GM19467 (cell line): ENCODE results near the gene ITGB2.
"Not testable (repeated sequence)": the region's sequence is repeated elsewhere in the genome, so short reads cannot be mapped to it uniquely, and the experiment has no call there.

Experiments
- ATAC-seq: cut with Tn5 transposase; IDR thresholded peaks from one replicate; pipeline ENCODE4 v1.9.1; 2021; ENCODE audit warnings: mild to moderate bottlenecking, moderate library complexity; ENCODE audit not compliant: unreplicated experiment

Gene ITGB2

DNA sequence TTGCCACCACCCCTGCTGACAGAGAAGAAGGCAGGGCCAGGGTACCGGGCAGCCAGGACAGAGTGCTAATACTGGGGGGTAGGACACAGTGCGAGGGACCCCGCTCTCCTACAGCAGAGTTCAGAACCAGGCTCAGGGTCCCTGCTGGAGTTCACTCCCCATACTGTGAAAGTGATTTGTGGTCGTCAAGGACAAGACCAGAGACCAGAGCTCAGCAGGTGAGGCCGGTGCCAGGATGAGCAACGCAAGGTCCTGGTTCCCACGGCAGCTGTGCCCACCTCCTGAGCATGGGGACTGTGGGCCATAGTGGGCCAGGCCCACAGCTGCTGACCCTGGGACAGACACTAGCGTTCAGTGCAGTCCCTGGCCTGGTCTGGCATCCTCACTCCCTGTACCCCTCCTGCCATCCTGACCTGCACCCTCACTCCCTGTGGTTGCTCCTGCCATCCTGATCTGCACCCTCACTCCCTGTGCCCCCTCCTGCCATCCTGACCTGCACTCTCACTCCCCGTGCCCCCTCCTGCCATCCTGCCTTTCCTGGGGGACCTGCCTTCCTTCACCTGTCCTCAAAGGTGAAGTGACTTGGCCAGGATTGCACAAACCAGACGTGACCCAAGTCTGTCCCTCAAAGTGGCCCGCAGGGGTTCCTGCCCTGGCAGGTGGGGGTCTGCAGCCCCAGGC is 33.4 kb downstream of the ITGB2 start:
- no peak for ATAC-seq

DNA sequence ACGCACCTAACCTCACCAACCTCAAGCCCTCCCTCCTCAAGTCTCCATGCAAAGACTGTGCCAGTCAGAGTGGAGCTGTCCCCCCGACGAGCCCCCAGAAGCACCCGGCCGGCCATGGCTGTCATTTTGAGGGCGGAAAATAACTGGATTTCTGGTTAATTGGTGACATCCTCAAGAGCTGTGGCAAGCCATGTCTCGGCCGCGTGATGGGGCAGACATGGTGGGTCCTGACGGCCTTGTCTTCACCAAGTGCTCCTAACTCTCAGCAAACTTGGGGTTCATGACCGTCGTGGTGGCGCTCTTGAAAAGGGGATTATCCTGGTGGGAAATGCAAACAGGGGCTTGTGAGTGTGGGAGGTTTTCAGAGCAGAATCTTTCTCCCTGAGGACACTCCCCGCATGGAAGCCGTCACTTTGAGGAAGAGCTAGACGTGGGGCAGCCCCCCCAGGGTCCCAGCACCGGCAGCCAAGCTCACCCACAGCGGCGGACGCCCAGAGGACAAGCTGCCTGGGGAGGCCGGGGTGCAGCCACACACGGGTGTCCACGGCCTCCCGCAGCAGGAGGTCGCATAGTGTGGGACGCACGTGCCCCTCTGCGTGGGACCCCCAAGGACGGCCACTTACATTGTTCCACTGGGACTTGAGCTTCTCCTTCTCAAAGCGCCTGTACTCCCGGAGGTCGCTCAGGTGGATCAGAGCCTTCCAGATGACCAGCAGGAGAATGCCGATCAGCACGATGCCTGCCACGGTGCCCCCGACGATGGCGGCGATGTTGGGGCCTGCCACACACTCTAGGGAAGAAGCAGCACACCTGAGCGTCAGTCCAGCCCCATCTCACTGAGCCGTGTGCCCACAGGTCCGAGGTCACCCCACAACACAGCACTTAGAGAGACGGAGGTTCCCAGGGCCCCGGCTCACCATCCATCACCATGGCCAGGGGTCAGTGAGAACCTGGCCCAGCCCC is 34.3 kb downstream of the ITGB2 start:
- ATAC-seq: no peak

DNA sequence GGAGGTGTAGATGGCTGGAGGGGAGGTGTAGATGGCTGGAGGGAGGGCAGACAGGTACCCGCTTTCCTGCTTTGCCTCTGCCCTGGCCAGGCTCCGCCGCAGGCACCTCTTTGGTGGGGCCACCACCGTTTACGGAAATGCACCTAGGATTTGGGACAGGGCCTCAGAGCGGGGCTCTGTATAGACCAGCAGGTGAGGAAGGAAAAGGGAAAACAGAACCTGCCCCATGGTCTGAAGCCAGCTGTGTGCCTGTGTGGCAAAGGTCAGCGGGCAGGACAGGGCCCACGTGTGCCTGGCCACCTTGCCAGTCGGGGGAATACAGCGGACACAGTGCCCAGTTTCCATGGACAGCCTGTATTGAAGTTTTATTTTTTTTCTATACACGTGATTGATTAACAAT is 35.1 kb downstream of the ITGB2 start:
- ATAC-seq: no peak

GRCh38 chr21:44884097-44884496 is 36.6 kb downstream of the ITGB2 start:
- no peak for ATAC-seq

DNA sequence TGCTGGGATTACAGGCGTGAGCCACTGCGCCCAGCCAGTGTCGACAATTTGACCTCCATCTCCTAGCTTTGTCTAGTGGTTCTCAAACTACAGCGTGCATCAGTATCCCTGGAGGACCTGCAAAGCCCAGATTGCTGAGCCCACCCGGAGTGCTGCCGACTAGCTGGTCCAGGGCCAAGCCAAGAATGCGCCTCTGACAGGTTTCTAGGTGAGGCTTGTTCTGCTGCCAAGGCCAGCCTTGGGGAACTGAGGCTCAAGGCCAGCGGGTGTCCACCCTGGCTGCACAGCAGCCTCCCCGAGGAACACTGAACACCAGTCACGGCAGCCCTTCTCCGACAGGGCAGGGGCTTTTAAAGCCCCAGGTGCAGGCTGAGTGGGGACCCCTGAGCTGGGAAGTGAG is 37.4 kb downstream of the ITGB2 start:
- ATAC-seq: no peak

- no peak for ATAC-seq
Measured at GRCh38 chr21:44881198-44881872, 39.4 kb downstream of the ITGB2 start.

- no peak for ATAC-seq
Measured at GRCh38 chr21:44880405-44881197, 40.1 kb downstream of the ITGB2 start.

GRCh38 chr21:44879238-44879637 is 41.5 kb downstream of the ITGB2 start:
- not testable (repeated sequence) for ATAC-seq

DNA sequence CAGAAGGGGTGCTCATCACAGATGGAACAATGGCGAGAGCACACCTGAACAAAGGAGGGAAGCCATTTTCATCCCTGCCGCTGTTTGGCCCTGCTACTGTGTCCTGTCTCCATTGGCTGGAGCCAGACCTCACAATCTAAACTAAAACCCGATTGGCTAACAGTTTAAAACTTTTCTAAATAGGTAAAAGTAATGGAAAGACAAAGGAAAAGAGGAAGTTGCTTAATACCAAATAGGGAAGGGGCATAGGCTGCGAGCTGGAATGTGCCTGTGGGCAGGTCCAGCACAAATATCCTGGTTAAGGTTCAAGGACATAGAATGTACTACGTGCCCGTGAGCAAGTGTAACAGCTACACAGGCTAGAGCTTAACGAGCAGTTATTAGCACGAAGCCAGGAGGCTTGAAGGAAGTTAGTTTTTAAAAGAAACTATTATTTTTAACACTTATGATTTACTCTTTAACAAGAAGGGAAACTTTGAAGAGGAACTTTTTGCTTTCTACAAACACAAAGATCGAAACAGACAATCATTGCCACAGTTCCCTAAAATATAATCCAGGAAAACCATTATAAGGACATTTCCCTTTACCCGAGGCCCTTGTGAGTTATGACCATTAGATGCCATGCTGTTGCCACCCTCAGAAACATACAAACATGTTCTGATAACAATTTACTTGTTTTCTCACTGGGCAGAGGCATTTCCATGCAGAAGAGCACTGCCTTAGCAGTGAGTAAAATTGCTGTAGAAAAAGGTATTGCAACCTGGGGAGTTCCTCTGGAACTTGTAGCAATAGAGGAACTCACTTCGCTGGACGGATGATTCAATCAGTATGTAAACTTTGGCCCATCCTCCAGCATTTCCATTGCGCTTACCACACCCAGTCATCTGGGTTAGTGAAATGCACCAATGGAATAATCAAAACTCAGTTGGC is 42.4 kb downstream of the ITGB2 start:
- ATAC-seq: no peak

GRCh38 chr21:44876849-44877575 is 43.7 kb downstream of the ITGB2 start:
- no peak for ATAC-seq

DNA sequence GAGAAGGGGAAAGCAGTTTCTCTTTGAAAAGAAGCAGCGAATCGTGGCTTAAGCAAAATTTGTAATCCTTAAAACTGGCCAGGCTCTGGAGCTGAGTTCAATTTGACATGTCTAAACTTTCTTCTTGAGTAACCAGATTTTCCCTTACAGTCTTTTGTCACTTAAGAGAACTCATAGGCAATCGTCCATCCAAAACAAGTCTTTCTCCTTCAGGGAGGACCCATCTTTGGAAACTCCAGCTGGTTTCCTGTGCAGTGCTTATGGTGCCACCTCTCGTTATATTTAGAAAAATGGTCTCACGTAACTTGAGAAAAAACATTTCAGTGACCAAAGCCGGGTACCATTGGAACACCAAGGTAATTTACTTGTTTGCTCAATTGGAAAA is 45.4 kb downstream of the ITGB2 start:
- ATAC-seq: no peak

DNA sequence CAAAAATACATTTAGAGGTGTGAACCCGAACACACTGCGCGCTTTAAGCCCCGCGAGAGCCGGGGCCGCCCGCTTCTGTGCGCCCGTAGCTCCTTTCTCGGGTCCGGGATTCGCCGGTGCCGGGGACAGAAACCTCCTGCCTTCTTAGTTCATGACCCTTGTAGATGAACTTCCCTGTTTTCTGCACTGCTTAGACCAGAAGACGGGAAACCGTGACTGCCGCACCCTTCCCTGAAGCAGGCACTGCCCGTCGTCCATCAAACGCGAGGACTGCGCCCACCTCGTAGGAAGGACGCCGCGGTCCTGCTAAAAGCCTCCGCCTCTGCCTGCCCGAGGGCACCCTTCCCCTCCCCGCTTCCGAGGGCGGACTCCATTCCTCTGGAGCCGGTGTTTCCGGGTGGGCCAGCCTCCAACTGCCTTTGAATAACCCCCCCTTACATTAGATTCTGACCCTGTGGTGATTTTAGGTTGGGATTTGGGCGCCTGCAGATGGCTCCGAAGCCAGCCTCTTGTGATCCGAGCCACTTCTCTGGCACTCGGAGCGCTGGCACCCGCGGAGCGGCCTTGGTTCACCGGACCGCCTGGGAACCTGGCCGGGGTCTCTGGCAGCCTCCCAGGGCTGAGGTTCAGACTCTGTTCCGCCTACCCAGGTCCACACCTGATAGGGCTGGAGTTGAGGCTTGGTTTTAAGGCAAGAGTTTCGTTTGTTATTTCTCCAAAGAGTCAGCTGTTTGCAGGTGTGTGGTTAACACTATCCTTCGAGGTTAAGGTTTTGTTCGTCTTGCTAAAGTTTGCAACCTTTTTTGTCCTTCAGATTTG is 46.0 kb downstream of the ITGB2 start:
- ATAC-seq: no peak

DNA sequence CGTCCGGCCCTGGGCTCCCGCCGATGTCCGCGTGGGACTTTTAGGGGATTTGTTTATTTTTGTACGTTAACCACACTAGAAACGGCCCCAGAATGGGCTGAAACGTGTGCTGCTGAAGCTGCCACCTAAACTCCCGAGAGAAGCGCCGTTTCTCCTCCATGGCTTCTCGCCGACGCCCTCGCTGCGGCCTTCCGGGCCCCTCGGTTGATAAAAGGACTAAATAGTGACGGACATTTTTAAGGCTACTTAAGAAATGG is 46.5 kb downstream of the ITGB2 start:
- ATAC-seq: no peak

DNA sequence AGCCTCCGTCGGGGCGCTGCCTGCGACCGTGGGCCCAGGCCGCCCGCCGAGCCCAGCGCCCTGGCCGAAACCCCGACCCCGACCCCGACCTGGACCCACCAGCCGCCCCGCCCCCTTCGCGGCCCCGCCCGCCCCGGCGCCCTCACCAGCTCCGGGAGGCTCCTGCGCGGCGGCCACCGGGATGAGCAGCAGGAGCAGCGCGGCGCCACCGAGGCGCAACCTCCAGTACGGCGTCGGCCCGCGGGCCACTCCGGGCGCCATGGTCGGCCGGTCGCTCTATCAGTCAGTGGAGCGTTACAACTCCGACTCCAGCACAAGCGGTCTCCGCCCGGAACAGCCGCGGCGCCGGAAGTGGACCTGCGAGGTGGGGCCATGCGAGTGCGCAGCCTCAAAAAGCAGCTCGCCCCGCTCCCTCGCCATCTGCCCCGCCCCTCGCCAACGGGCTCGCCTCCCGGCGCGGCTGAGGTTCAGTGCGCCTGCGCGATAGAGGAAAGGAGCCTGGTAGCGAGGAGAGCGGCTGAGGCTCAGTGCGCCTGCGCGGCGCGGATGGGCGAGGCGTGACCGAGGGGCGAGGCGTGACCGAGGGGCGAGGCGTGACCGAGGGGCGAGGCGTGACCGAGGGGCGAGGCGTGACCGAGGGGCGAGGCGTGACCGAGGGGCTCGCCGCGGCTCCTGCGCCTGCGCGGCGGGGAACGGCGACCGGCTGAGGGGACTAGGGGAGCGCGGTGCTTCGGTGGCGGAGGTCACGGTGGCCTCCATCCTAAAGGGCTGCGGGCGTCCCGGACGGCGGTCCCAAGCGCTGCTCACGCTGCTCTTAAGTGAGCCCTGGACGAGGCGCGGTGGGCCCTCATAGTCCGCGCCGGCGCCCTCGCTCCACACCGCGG is 47.1 kb downstream of the ITGB2 start, which contains the start of gene PTTG1IP:
TSS of gene PTTG1IP (minus strand) at position 335 of the 884 bp plus-strand sequence. CDS start at position 261, 74 bp downstream.
- peak; percentile 72 for ATAC-seq

GRCh38 chr21:44872649-44873355 is 47.9 kb downstream of the ITGB2 start:
- no peak for ATAC-seq

DNA sequence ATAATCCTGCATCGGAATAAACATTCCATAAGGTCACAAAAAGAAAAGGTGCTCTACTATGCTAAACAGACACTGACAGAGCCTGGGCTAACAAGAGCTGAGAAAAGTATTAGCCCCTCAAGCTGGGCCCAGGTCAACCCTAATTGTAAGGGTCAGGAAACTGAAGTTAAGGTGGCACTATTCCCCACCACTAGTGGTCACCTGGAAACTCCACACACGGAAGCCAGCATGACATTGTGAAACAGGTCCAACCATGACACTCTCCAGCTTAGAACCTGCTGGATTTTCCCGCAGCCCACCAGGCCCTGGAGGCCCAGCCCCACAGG is 48.4 kb downstream of the ITGB2 start:
- no peak for ATAC-seq
